SK-N-SH (cell line): ENCODE measurements around the gene LONP2. TPM values are rescaled to one million over a fixed set of nuclear protein-coding genes. Genes with fewer than 3 reads are reported as not detected.
"Not testable (repeated sequence)": the region's sequence is repeated elsewhere in the genome, so short reads cannot be mapped to it uniquely, and the experiment has no call there.

ENCODE experiments used
- CTCF ChIA-PET: fragments of 300-600, 350-600 bp; formaldehyde crosslinking; extraction: SDS; loops from one replicate; lab custom pipeline; 2021; lab: Yijun Ruan, JAX
- POLR2A ChIA-PET: fragments of 350-600 bp; sonication (Branson Sonifier 250); formaldehyde crosslinking; extraction: SDS; loops from one replicate; lab custom pipeline; 2020; ENCODE audit warnings: antibody characterized with exemption, inconsistent platforms; lab: Yijun Ruan, JAX
- DNase-seq: peaks from one replicate; pipeline ENCODE4 v3.0.0; 2012
- H2AFZ ChIP-seq: fragments of 200-600 bp; sonication (generic); 2 replicates; pipeline ENCODE4 v1.8.1; 2016; ENCODE audit warnings: antibody characterized with exemption, mild to moderate bottlenecking, low read depth
- H3F3A ChIP-seq: fragments of 200-600 bp; sonication (generic); replicated peaks from 2 replicates; pipeline ENCODE3; 2016; ENCODE audit warnings: antibody characterized with exemption, mild to moderate bottlenecking; ENCODE audit not compliant: insufficient read depth
- H3K27ac ChIP-seq, 2 experiments: fragments of 200-500 bp in 1 of 2; fragments of 200-600 bp in 1 of 2; sonication (Bioruptor generic) in 1 of 2; sonication (generic), shearing (Covaris generic) in 1 of 2; 2 replicates each; pipeline versions ENCODE4 v1.5.1 to v1.6.1; 2014 to 2016; ENCODE audit warnings: low read depth in 2 of 2, inconsistent platforms in 1 of 2, low read length in 1 of 2, mild to moderate bottlenecking in 1 of 2, mixed read lengths in 1 of 2
- H3K27me3 ChIP-seq: fragments of 200-600 bp; sonication (generic), shearing (Covaris generic); 2 replicates; pipeline ENCODE4 v1.6.1; 2016; ENCODE audit warnings: mixed run types; ENCODE audit not compliant: insufficient read depth
- H3K36me3 ChIP-seq, 2 experiments: fragments of 200-500 bp in 1 of 2; fragments of 200-600 bp in 1 of 2; sonication (Bioruptor generic) in 1 of 2; sonication (generic) in 1 of 2; replicated peaks in 1 of 2; 2 replicates each; pipeline versions ENCODE3 to v1.5.1; 2014 to 2016; ENCODE audit warnings: low read length in 1 of 2, mild to moderate bottlenecking in 1 of 2; ENCODE audit not compliant: insufficient read depth in 2 of 2, control insufficient read depth in 1 of 2
- H3K4me1 ChIP-seq, 2 experiments: fragments of 200-500 bp in 1 of 2; fragments of 200-600 bp in 1 of 2; sonication (Bioruptor generic) in 1 of 2; sonication (generic), shearing (Covaris generic) in 1 of 2; 2 replicates each; pipeline versions ENCODE4 v1.5.1 to v1.6.1; 2014 to 2016; ENCODE audit warnings: low read depth in 1 of 2, low read length in 1 of 2, mixed run types in 1 of 2; ENCODE audit not compliant: insufficient read depth in 2 of 2, control insufficient read depth in 1 of 2
- H3K4me2 ChIP-seq: fragments of 200-600 bp; sonication (generic), shearing (Covaris generic); 2 replicates; pipeline ENCODE4 v1.6.1; 2017; ENCODE audit warnings: mixed run types
- H3K4me3 ChIP-seq, 2 experiments: fragments of 200-500 bp in 1 of 2; fragments of 200-600 bp in 1 of 2; sonication (Bioruptor generic) in 1 of 2; sonication (generic), shearing (Covaris generic) in 1 of 2; 2 replicates each; pipeline versions ENCODE4 v1.5.1 to v1.8.1; 2014 to 2016; ENCODE audit warnings: low read depth in 2 of 2, inconsistent platforms in 1 of 2, low read length in 1 of 2, mild to moderate bottlenecking in 1 of 2, mixed read lengths in 1 of 2, moderate library complexity in 1 of 2
- H3K79me2 ChIP-seq: fragments of 200-600 bp; sonication (generic); 2 replicates; pipeline ENCODE4 v1.8.1; 2017; ENCODE audit warnings: mild to moderate bottlenecking; ENCODE audit not compliant: insufficient read depth
- H3K9ac ChIP-seq: fragments of 200-600 bp; sonication (generic); 2 replicates; pipeline ENCODE4 v1.6.1; 2017; ENCODE audit warnings: mixed run types
- H3K9me2 ChIP-seq: fragments of 200-600 bp; sonication (generic); 2 replicates; pipeline ENCODE4 v1.6.1; 2017; ENCODE audit warnings: mixed run types
- H3K9me3 ChIP-seq: fragments of 200-600 bp; sonication (generic); 2 replicates; pipeline ENCODE4 v1.6.1; 2017; ENCODE audit warnings: mixed run types, mild to moderate bottlenecking, moderate library complexity
- H4K20me1 ChIP-seq: fragments of 200-600 bp; sonication (generic); 2 replicates; pipeline ENCODE4 v1.6.1; 2017; ENCODE audit warnings: mild to moderate bottlenecking, mixed run types; ENCODE audit not compliant: insufficient read depth
- EP300 ChIP-seq, 2 experiments: IDR thresholded peaks; 2 replicates each; pipeline versions ENCODE4 v1.4.0 to v1.6.1; 2012; ENCODE audit warnings: borderline replicate concordance in 1 of 2, low read depth in 1 of 2, low read length in 1 of 2
- EZH2phosphoT487 ChIP-seq: fragments of 200-600 bp; sonication (generic); IDR thresholded peaks from 2 replicates; pipeline ENCODE4 v1.6.1; 2017; ENCODE audit warnings: low read depth, mixed run types, mild to moderate bottlenecking, antibody characterized with exemption, moderate library complexity, borderline replicate concordance
- FOXJ3 ChIP-seq: sonication (generic); formaldehyde crosslinking; IDR thresholded peaks from 2 replicates; pipeline ENCODE4 v1.5.1; 2020; ENCODE audit warnings: mild to moderate bottlenecking, missing genetic modification reagents
- GATA2 ChIP-seq: sonication (generic); formaldehyde crosslinking; IDR thresholded peaks from 2 replicates; pipeline ENCODE4 v1.5.0; 2020; ENCODE audit warnings: mild to moderate bottlenecking, missing genetic modification reagents
- JUND ChIP-seq: IDR thresholded peaks from 2 replicates; pipeline ENCODE4 v1.4.0; 2012
- MAX ChIP-seq: IDR thresholded peaks from 2 replicates; pipeline ENCODE4 v1.4.0; 2012; ENCODE audit warnings: low read depth
- MXI1 ChIP-seq: IDR thresholded peaks from 2 replicates; pipeline ENCODE4 v1.6.1; 2012; ENCODE audit warnings: mild to moderate bottlenecking, low read depth, low read length, improper control_type of control experiment
- NFIC ChIP-seq: IDR thresholded peaks from 2 replicates; pipeline ENCODE4 v1.4.0; 2012; ENCODE audit warnings: borderline replicate concordance
- POLR2AphosphoS5 ChIP-seq: IDR thresholded peaks from 2 replicates; pipeline ENCODE4 v1.6.1; 2012; ENCODE audit warnings: low read depth, low read length
- RCOR1 ChIP-seq: fragments of 150-350 bp; IDR thresholded peaks from 2 replicates; pipeline ENCODE4 v1.6.1; 2017; ENCODE audit warnings: antibody characterized with exemption, low read length
- RFX5 ChIP-seq: IDR thresholded peaks from 2 replicates; pipeline ENCODE4 v1.6.1; 2012; ENCODE audit warnings: mild to moderate bottlenecking, improper control_type of control experiment, low read length
- SIN3A ChIP-seq: IDR thresholded peaks from 2 replicates; pipeline ENCODE4 v1.6.1; 2012; ENCODE audit warnings: low read depth, mild to moderate bottlenecking, low read length, moderate library complexity, borderline replicate concordance
- TAF1 ChIP-seq: IDR thresholded peaks from 2 replicates; pipeline ENCODE4 v1.6.1; 2012; ENCODE audit warnings: low read depth, mild to moderate bottlenecking, low read length, moderate library complexity, borderline replicate concordance
- TCF12 ChIP-seq: IDR thresholded peaks from 2 replicates; pipeline ENCODE4 v1.4.0; 2012
- TEAD4 ChIP-seq: IDR thresholded peaks from 2 replicates; pipeline ENCODE4 v1.4.0; 2012; ENCODE audit warnings: mild to moderate bottlenecking, borderline replicate concordance; ENCODE audit not compliant: insufficient read depth
- WGBS: methylation state at CpG from one replicate; pipeline ENCODE4 v1.1.6; 2017; ENCODE audit warnings: low lambda C conversion rate; 5-methylcytosine and 5-hydroxymethylcytosine counted together
- polyA plus RNA-seq, 3 experiments: library from polyadenylated mRNA; depleted of rRNA; stranded (reverse); fragments of >200 nt; gene quantifications; 2 replicates each; pipeline ENCODE4 v1.2.3, GENCODE V29; 2012
- TF ChIP-seq, protein P1 (sequence below): fragments of 150-350 bp; IDR thresholded peaks from 2 replicates; pipeline ENCODE4 v1.6.1; 2017; ENCODE audit warnings: antibody characterized with exemption, low read length, low read depth, borderline replicate concordance
- TF ChIP-seq, protein P2 (sequence below): fragments of 150-350 bp; IDR thresholded peaks from 2 replicates; pipeline ENCODE4 v1.6.1; 2016; ENCODE audit warnings: mild to moderate bottlenecking, low read depth, low read length

Gene LONP2
- polyA plus RNA-seq, 1 of the 3 experiments (the other 2 are of a cell fraction), result 22.4 TPM

- H3K36me3 ChIP-seq, result no peaks in the 10 kb centered on the region
- H3K9me3 ChIP-seq, result no peaks in the 10 kb centered on the region
- peaks cover 0 to 8% of the 10 kb centered on the region in 2 experiments; a peak in 1 of 4 replicates for H3K4me1 ChIP-seq
- no peaks in the 10 kb centered on the region for H3K79me2 ChIP-seq
- peak overlapping the region; percentile 1 to 13; a peak in 2 of 4 replicates for H3K27ac ChIP-seq
- H3F3A ChIP-seq, result no peaks in the 10 kb centered on the region
- DNase-seq, result no peak
- ChIA-PET POLR2A (interaction anchor here (0.6 to 2.0 kb wide), 3 partner anchors 9 to 188 kb away, joined by 3 to 19 read pairs (median 5); partner anchors contain the start of gene SIAH1), CTCF (interaction anchor here (0.9 to 2.2 kb wide), 4 partner anchors 9 to 229 kb away, joined by 3 to 11 read pairs (median 6); partner anchors contain the start of gene SIAH1)
- H3K4me3 ChIP-seq, result no peak overlapping the region
- no peak overlapping the region for H3K9ac ChIP-seq
- TF ChIP-seq GATA2 (no peak), EZH2phosphoT487 (no peak), EP300 (IDR thresholded peaks at IDR 0.05; ENCODE audit: borderline replicate concordance in 1 of 2, low read depth in 1 of 2, low read length in 1 of 2) (no peak), RCOR1 (no peak), TEAD4 (no peak), POLR2AphosphoS5 (no peak), FOXJ3 (no peak), MAX (no peak), NFIC (no peak), MXI1 (no peak)
- TF ChIP-seq, protein P1, sequence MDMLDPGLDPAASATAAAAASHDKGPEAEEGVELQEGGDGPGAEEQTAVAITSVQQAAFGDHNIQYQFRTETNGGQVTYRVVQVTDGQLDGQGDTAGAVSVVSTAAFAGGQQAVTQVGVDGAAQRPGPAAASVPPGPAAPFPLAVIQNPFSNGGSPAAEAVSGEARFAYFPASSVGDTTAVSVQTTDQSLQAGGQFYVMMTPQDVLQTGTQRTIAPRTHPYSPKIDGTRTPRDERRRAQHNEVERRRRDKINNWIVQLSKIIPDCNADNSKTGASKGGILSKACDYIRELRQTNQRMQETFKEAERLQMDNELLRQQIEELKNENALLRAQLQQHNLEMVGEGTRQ, result no peak
- TF ChIP-seq, protein P2, sequence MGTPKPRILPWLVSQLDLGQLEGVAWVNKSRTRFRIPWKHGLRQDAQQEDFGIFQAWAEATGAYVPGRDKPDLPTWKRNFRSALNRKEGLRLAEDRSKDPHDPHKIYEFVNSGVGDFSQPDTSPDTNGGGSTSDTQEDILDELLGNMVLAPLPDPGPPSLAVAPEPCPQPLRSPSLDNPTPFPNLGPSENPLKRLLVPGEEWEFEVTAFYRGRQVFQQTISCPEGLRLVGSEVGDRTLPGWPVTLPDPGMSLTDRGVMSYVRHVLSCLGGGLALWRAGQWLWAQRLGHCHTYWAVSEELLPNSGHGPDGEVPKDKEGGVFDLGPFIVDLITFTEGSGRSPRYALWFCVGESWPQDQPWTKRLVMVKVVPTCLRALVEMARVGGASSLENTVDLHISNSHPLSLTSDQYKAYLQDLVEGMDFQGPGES, result no peak
- H2AFZ ChIP-seq, result peak overlapping the region; percentile 66
- no peaks in the 10 kb centered on the region for H3K9me2 ChIP-seq
- H3K4me2 ChIP-seq, result no peak overlapping the region
- H3K27me3 ChIP-seq, result no peaks in the 10 kb centered on the region
- H4K20me1 ChIP-seq, result no peaks in the 10 kb centered on the region
- WGBS, result 75% methylated on average over 6 of the region's 6 CpGs
Measured at GRCh38 chr16:48394355-48394703, 150.2 kb downstream of the LONP2 start.

GRCh38 chr16:48395375-48395774 is 151.3 kb downstream of the LONP2 start:
- H3K9me2 ChIP-seq, result no peaks in the 10 kb centered on the region
- no peaks in the 10 kb centered on the region for H3K27me3 ChIP-seq
- H2AFZ ChIP-seq, result no peak overlapping the region
- no peak for DNase-seq
- no peak overlapping the region for H3K27ac ChIP-seq
- H3K4me1 ChIP-seq, result peaks cover 0 to 8% of the 10 kb centered on the region in 2 experiments; a peak in 1 of 4 replicates
- no peaks in the 10 kb centered on the region for H3K79me2 ChIP-seq
- POLR2A ChIA-PET, result no interaction called here
- no peaks in the 10 kb centered on the region for H3F3A ChIP-seq
- no peak overlapping the region for H3K4me3 ChIP-seq
- H3K36me3 ChIP-seq, result no peaks in the 10 kb centered on the region
- no peak overlapping the region for H3K4me2 ChIP-seq
- H4K20me1 ChIP-seq, result no peaks in the 10 kb centered on the region
- 100% methylated on average over 2 of the region's 3 CpGs for WGBS
- no peak for TF ChIP-seq MXI1
- TF ChIP-seq TAF1, result no peak
- no peak for TF ChIP-seq JUND
- TF ChIP-seq EZH2phosphoT487, result no peak
- no peak for TF ChIP-seq SIN3A
- no peak for TF ChIP-seq MAX
- no peak for TF ChIP-seq RFX5
- TF ChIP-seq TCF12, result no peak
- TF ChIP-seq, all 33 proteins: peak for 0
- CTCF ChIA-PET, result interaction anchor here (0.7 to 2.2 kb wide), 3 partner anchors 10 to 228 kb away, joined by 3 to 11 read pairs (median 7); partner anchors contain the start of gene SIAH1
- Histone ChIP-seq H3K9ac (no peak overlapping the region), H3K9me3 (no peaks in the 10 kb centered on the region)

DNA sequence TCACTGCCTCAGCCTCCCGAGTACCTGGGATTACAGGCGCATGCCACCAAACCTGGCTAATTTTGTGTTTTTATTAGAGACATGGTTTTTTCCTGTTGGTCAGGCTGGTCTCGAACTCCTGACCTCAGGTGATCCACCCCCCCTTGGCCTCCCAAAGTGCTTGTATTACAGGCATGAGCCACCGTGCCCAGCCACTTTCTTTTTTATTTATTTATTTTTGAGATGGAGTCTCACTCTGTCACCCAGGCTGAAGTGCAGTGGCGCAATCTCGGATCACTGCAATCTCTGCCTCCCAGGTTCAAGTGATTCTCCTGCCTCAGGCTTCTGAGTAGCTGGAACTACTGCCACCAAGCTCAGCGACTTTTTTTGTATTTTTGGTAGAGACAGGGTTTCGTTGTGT is 158.4 kb downstream of the LONP2 start:
- H3K27me3 ChIP-seq, POLR2A ChIA-PET, CTCF ChIA-PET, H3K9me2 ChIP-seq, H3K9ac ChIP-seq, H3F3A ChIP-seq, H3K79me2 ChIP-seq, H3K4me3 ChIP-seq, H3K9me3 ChIP-seq, H4K20me1 ChIP-seq, H3K36me3 ChIP-seq, H3K27ac ChIP-seq, DNase-seq, H2AFZ ChIP-seq, H3K4me1 ChIP-seq, H3K4me2 ChIP-seq: not testable (repeated sequence)
- WGBS, result 82% methylated on average over 8 of the region's 8 CpGs
